ENCODE measurements around the gene MYO1F.

GRCh38 chr19:8545743-8546142 is 31.5 kb downstream of the MYO1F start:
- TF ChIP-seq CTCF (IDR thresholded peaks at IDR 0.05; ENCODE audit: insufficient read depth, low read length) (no peak), REST (IDR thresholded peaks at IDR 0.05; ENCODE audit: insufficient replicate concordance, low read depth) (no peak)
